ENCODE data around the gene CEP128. TPM values are rescaled to one million over a fixed set of nuclear protein-coding genes. Genes with fewer than 3 reads are reported as not detected.

Gene CEP128
- total RNA-seq, 1 experiment from 2014 or later = 16.7 TPM

DNA sequence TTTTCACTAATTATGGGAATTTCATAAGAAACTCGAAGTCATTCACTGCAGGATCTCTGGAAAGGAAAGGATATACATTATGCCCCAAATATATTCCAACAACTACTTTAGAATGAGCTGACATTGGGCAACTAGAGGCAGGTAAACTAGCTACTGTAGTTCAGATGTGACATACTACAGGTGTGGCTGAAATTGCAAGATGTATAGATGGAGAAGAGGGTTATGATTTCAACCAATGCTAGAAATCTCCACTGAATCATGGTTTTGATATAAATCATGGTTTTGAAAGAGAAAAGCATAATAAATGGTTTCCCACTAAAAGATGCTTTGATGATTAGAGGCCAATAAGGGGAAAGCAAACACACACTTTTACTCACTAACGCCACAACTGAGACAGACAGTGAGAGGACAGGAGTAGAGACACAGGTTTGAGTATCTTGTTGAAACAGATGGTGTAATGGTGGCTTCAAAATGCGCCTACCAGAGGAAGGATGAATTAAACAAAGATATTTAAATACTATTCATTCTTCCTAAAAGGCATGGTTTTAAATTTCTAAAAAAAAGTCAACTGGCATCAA lies 434.2 kb downstream of the CEP128 start:
- Histone ChIP-seq H3K4me1 (no peaks in the 10 kb centered on the region), H3K4me3 (ENCODE audit: low read depth, low read length) (no peak overlapping the region), H3K27me3 (replicated peaks; ENCODE audit: control insufficient read depth, insufficient read depth, low read length) (no peaks in the 10 kb centered on the region), H3K9me3 (no peaks in the 10 kb centered on the region), H3K36me3 (ENCODE audit: control insufficient read depth, insufficient read depth, low read length) (no peaks in the 10 kb centered on the region)
- no peaks in the 10 kb centered on the region for H3K27me3 Mint-ChIP-seq (ENCODE audit: insufficient read depth, unreplicated experiment)
- TF ChIP-seq, protein P1, sequence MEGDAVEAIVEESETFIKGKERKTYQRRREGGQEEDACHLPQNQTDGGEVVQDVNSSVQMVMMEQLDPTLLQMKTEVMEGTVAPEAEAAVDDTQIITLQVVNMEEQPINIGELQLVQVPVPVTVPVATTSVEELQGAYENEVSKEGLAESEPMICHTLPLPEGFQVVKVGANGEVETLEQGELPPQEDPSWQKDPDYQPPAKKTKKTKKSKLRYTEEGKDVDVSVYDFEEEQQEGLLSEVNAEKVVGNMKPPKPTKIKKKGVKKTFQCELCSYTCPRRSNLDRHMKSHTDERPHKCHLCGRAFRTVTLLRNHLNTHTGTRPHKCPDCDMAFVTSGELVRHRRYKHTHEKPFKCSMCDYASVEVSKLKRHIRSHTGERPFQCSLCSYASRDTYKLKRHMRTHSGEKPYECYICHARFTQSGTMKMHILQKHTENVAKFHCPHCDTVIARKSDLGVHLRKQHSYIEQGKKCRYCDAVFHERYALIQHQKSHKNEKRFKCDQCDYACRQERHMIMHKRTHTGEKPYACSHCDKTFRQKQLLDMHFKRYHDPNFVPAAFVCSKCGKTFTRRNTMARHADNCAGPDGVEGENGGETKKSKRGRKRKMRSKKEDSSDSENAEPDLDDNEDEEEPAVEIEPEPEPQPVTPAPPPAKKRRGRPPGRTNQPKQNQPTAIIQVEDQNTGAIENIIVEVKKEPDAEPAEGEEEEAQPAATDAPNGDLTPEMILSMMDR (IDR thresholded peaks at IDR 0.05; ENCODE audit: insufficient read depth in 1 of 2, low read depth in 1 of 2, low read length in 1 of 2, severe bottlenecking in 1 of 2, unreplicated experiment in 1 of 2) = no peak
- ChIA-PET CTCF (no interaction called here), POLR2A (no interaction called here)
- intact Hi-C loops (cut with micrococcal nuclease; ENCODE audit: unreplicated experiment) = no loop called here
- H3K9me3 Mint-ChIP-seq (ENCODE audit: unreplicated experiment) = peaks cover 14% of the 10 kb centered on the region
- H3K4me3 Mint-ChIP-seq (ENCODE audit: unreplicated experiment) = no peak overlapping the region
- H3K27ac Mint-ChIP-seq (ENCODE audit: unreplicated experiment) = no peak overlapping the region
- no TSS peak for BruUV-seq (replicated peaks)
- H3K4me1 Mint-ChIP-seq (ENCODE audit: low read depth, unreplicated experiment) = no peaks in the 10 kb centered on the region
- no peaks in the 10 kb centered on the region for H3K36me3 Mint-ChIP-seq (ENCODE audit: insufficient read depth, unreplicated experiment)
- DNase-seq = no peak

GRCh38 chr14:80504781-80505180 lies 436.8 kb downstream of the CEP128 start:
- H3K9me3 ChIP-seq = no peaks in the 10 kb centered on the region
- no peak overlapping the region for H3K27ac Mint-ChIP-seq (ENCODE audit: unreplicated experiment)
- no TSS peak for BruUV-seq (replicated peaks)
- no peaks in the 10 kb centered on the region for H3K27me3 Mint-ChIP-seq (ENCODE audit: insufficient read depth, unreplicated experiment)
- no peaks in the 10 kb centered on the region for H3K36me3 ChIP-seq (ENCODE audit: control insufficient read depth, insufficient read depth, low read length)
- no peak overlapping the region for H3K4me3 Mint-ChIP-seq (ENCODE audit: unreplicated experiment)
- no peak for DNase-seq
- H3K9me3 Mint-ChIP-seq (ENCODE audit: unreplicated experiment) = no peaks in the 10 kb centered on the region
- no peak overlapping the region for H3K4me3 ChIP-seq (ENCODE audit: low read depth, low read length)
- TF ChIP-seq, protein P1 (IDR thresholded peaks at IDR 0.05; ENCODE audit: insufficient read depth in 1 of 2, low read depth in 1 of 2, low read length in 1 of 2, severe bottlenecking in 1 of 2, unreplicated experiment in 1 of 2) = no peak
- H3K4me1 ChIP-seq = no peaks in the 10 kb centered on the region
- intact Hi-C loops (cut with micrococcal nuclease; ENCODE audit: unreplicated experiment) = no loop called here
- no peaks in the 10 kb centered on the region for H3K36me3 Mint-ChIP-seq (ENCODE audit: insufficient read depth, unreplicated experiment)
- H3K27me3 ChIP-seq (replicated peaks; ENCODE audit: control insufficient read depth, insufficient read depth, low read length) = no peaks in the 10 kb centered on the region
- no peaks in the 10 kb centered on the region for H3K4me1 Mint-ChIP-seq (ENCODE audit: low read depth, unreplicated experiment)
- ChIA-PET CTCF (no interaction called here), POLR2A (no interaction called here)

DNA sequence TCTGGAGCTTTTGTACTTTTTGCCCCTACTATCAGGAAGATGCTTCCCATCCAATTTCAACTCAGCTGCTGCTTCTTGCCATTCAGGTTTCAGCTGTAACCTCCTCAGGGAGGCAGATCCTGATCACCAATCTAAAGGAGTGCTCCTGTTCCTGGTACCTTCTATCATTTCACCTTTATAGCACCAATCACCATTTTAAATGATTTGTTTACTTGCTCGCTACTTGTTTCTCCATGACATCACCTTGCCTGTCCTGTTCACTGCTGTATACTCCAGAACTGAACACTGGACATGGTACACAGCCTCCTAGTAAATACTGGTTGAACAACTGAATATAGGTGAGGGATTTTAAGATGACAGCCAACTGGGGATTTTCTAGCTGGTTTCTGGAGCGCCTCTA lies 443.0 kb downstream of the CEP128 start:
- H3K9me3 Mint-ChIP-seq (ENCODE audit: unreplicated experiment) = no peaks in the 10 kb centered on the region
- CTCF ChIA-PET = no interaction called here
- intact Hi-C loops (cut with micrococcal nuclease; ENCODE audit: unreplicated experiment) = no loop called here

More for the DNA sequence above, 443.0 kb downstream of the CEP128 start:
- DNase-seq = no peak
- H3K27me3 Mint-ChIP-seq (ENCODE audit: insufficient read depth, unreplicated experiment) = no peaks in the 10 kb centered on the region
- no peaks in the 10 kb centered on the region for H3K4me1 Mint-ChIP-seq (ENCODE audit: low read depth, unreplicated experiment)
- H3K27ac Mint-ChIP-seq (ENCODE audit: unreplicated experiment) = no peak overlapping the region
- H3K4me3 ChIP-seq (ENCODE audit: low read depth, low read length) = no peak overlapping the region
- H3K36me3 ChIP-seq (ENCODE audit: control insufficient read depth, insufficient read depth, low read length) = no peaks in the 10 kb centered on the region
- H3K36me3 Mint-ChIP-seq (ENCODE audit: insufficient read depth, unreplicated experiment) = no peaks in the 10 kb centered on the region
- H3K4me3 Mint-ChIP-seq (ENCODE audit: unreplicated experiment) = no peak overlapping the region
- no TSS peak for BruUV-seq (replicated peaks)
- H3K9me3 ChIP-seq = no peaks in the 10 kb centered on the region
- no peaks in the 10 kb centered on the region for H3K4me1 ChIP-seq
- POLR2A ChIA-PET = no interaction called here
- no peaks in the 10 kb centered on the region for H3K27me3 ChIP-seq (replicated peaks; ENCODE audit: control insufficient read depth, insufficient read depth, low read length)
- TF ChIP-seq, protein P1 (IDR thresholded peaks at IDR 0.05; ENCODE audit: insufficient read depth in 1 of 2, low read depth in 1 of 2, low read length in 1 of 2, severe bottlenecking in 1 of 2, unreplicated experiment in 1 of 2) = no peak

Measured in Caco-2 (cell line).